ENCODE results near the gene MAU2. TPM values are rescaled to one million over a fixed set of nuclear protein-coding genes. Genes with fewer than 3 reads are reported as not detected.

Gene MAU2
- total and polyA plus RNA-seq, 2 donors (not counting 1 experiment from before 2014, with no cell fraction given): 11.1 to 29.4 TPM

GRCh38 chr19:19334989-19335344 lies 14.3 kb downstream of the MAU2 start:
- H3K27ac ChIP-seq (ENCODE audit: insufficient read depth, low read length): no peak overlapping the region
- H3K36me3 ChIP-seq (ENCODE audit: control insufficient read depth, insufficient read depth, low read length): peaks cover 24% of the 10 kb centered on the region
- no peak for DNase-seq (ENCODE audit: low read depth in 2 of 2)

DNA sequence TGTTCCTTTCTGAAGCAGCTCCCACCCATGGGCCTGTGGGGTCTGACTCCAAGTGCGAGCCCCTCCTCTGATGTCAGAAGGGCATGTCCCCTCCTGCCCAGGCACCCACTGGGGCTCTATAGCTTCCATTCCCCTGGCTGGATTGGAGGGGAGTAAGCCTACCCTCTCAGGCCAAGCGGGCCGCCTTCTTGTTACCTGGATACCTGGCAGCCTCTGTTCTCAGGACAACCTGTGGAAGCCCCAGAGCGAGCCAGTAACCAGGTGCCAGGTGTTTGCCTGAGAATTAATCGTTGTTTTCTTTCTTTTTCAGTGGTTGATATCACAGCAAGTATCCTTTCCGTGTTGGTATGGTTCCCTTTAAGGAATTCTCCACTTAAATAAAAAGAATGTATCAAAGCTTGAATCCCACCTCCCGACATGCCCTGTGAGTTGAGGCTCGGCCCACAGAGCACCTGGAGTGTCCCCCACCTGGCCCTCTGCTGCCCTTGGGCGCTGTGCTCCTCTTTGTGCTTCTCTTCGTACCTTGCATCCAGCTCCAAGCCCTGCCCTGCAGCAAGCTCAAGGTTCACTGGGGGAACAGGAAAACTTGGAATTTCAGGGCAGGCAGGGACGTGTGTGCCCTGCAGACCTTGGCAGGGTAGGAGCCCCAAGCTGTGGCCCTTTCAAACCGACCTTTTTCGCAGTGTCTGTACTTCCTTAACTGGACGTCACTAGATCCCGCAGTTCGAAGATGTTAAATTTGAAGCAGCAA lies 15.0 kb downstream of the MAU2 start:
- no peak overlapping the region for H3K27ac ChIP-seq (ENCODE audit: insufficient read depth, low read length)
- peaks cover 2% of the 10 kb centered on the region for H3K4me1 ChIP-seq (ENCODE audit: control insufficient read depth, extremely low read depth, insufficient read depth, low read length)
- H3K9ac ChIP-seq (ENCODE audit: insufficient read depth, low read length): no peak overlapping the region
- H2AFZ ChIP-seq (ENCODE audit: low read length): no peak overlapping the region
- H3K4me2 ChIP-seq (ENCODE audit: extremely low read depth, insufficient read depth, low read length): no peak overlapping the region
- H3K4me3 ChIP-seq (replicated peaks in 1 of 4; ENCODE audit: control extremely low read depth in 1 of 4, insufficient read depth in 1 of 4, low read depth in 3 of 4, low read length in 4 of 4): no peak overlapping the region
- H4K20me1 ChIP-seq (ENCODE audit: control insufficient read depth, extremely low read depth, insufficient read depth, low read length): no peaks in the 10 kb centered on the region
- no peak for DNase-seq (ENCODE audit: low read depth in 2 of 2)
- no peak for TF ChIP-seq CTCF (conservative IDR thresholded peaks at IDR 0.05 in 1 of 2, IDR thresholded peaks at IDR 0.05 in 1 of 2; ENCODE audit: low read depth in 1 of 2, low read length in 2 of 2)
- H3K27me3 ChIP-seq (ENCODE audit: control insufficient read depth, insufficient read depth, low read length): no peaks in the 10 kb centered on the region
- H3K79me2 ChIP-seq (ENCODE audit: control insufficient read depth, insufficient read depth, low read length): peaks cover 7% of the 10 kb centered on the region
- no peaks in the 10 kb centered on the region for H3K9me3 ChIP-seq (ENCODE audit: control insufficient read depth, insufficient read depth, low read depth, low read length)
- H3K36me3 ChIP-seq (ENCODE audit: control insufficient read depth, insufficient read depth, low read length): peaks cover 24% of the 10 kb centered on the region

More at GRCh38 chr19:19334989-19335344, 14.3 kb downstream of the MAU2 start:
- Histone ChIP-seq H3K9ac (ENCODE audit: insufficient read depth, low read length) (no peak overlapping the region), H2AFZ (ENCODE audit: low read length) (no peak overlapping the region), H3K27me3 (ENCODE audit: control insufficient read depth, insufficient read depth, low read length) (no peaks in the 10 kb centered on the region), H4K20me1 (ENCODE audit: control insufficient read depth, extremely low read depth, insufficient read depth, low read length) (no peaks in the 10 kb centered on the region), H3K9me3 (ENCODE audit: control insufficient read depth, insufficient read depth, low read depth, low read length) (no peaks in the 10 kb centered on the region), H3K79me2 (ENCODE audit: control insufficient read depth, insufficient read depth, low read length) (peaks cover 8% of the 10 kb centered on the region), H3K4me3 (replicated peaks in 1 of 4; ENCODE audit: control extremely low read depth in 1 of 4, insufficient read depth in 1 of 4, low read depth in 3 of 4, low read length in 4 of 4) (no peak overlapping the region), H3K4me1 (ENCODE audit: control insufficient read depth, extremely low read depth, insufficient read depth, low read length) (peaks cover 2% of the 10 kb centered on the region), H3K4me2 (ENCODE audit: extremely low read depth, insufficient read depth, low read length) (no peak overlapping the region)
- TF ChIP-seq CTCF (conservative IDR thresholded peaks at IDR 0.05 in 1 of 2, IDR thresholded peaks at IDR 0.05 in 1 of 2; ENCODE audit: low read depth in 1 of 2, low read length in 2 of 2) (no peak), EZH2 (IDR thresholded peaks at IDR 0.05; ENCODE audit: low read length, missing control alignments) (no peak)

GRCh38 chr19:19336597-19336996 lies 16.0 kb downstream of the MAU2 start:
- Histone ChIP-seq H3K9me3 (ENCODE audit: control insufficient read depth, insufficient read depth, low read depth, low read length) (no peaks in the 10 kb centered on the region), H3K36me3 (ENCODE audit: control insufficient read depth, insufficient read depth, low read length) (peaks cover 25% of the 10 kb centered on the region), H2AFZ (ENCODE audit: low read length) (no peak overlapping the region), H3K27me3 (ENCODE audit: control insufficient read depth, insufficient read depth, low read length) (no peaks in the 10 kb centered on the region), H4K20me1 (ENCODE audit: control insufficient read depth, extremely low read depth, insufficient read depth, low read length) (no peaks in the 10 kb centered on the region), H3K4me2 (ENCODE audit: extremely low read depth, insufficient read depth, low read length) (no peak overlapping the region), H3K79me2 (ENCODE audit: control insufficient read depth, insufficient read depth, low read length) (peaks cover 7% of the 10 kb centered on the region), H3K4me1 (ENCODE audit: control insufficient read depth, extremely low read depth, insufficient read depth, low read length) (peaks cover 2% of the 10 kb centered on the region), H3K4me3 (replicated peaks in 1 of 4; ENCODE audit: control extremely low read depth in 1 of 4, insufficient read depth in 1 of 4, low read depth in 3 of 4, low read length in 4 of 4) (no peak overlapping the region), H3K27ac (ENCODE audit: insufficient read depth, low read length) (no peak overlapping the region), H3K9ac (ENCODE audit: insufficient read depth, low read length) (no peak overlapping the region)
- DNase-seq (ENCODE audit: low read depth in 2 of 2): no peak
- TF ChIP-seq CTCF (conservative IDR thresholded peaks at IDR 0.05 in 1 of 2, IDR thresholded peaks at IDR 0.05 in 1 of 2; ENCODE audit: low read depth in 1 of 2, low read length in 2 of 2) (no peak), EZH2 (IDR thresholded peaks at IDR 0.05; ENCODE audit: low read length, missing control alignments) (no peak)
